Measurements from ENCODE around the gene CYSRT1. TPM values are rescaled to one million over a fixed set of nuclear protein-coding genes. Genes with fewer than 3 reads are reported as not detected.

CYSRT1 gene
- polyA plus RNA-seq, 3 donors, result 0.17 TPM; not detected in 2

DNA sequence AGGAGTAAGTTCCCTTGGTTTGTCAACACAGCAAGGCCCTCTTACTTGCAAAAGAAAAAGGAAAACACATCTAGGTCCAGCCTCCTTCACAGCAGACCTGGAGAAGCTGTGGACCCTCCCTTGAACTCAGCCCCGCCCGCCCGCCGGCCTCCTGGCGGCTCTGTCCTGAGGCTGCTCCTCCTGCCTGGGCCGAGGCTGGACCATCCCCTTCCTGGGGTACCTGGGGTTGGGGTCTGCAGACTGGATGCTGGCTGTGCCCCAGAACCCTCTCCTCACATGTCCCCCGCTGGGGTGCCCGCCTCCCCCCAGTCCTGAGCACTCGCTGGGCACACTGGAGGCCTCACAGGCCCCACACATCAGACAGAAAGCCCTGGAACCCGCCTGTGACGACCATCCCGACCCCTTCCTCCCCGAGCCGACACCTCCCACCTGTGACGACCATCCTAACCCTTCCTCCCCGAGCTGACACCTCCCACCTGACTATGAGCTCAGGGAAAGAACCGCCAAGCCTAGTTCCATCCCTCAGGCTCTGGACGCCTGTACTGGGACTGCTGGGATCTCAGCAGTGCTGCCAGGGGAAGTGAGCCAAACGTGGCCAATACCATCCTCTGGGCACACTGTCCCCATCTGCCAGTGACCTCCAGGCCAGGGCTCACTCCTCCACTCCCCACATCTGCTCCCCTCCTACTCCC lies 45.9 kb upstream of the CYSRT1 start:
- H3K4me3 Mint-ChIP-seq, result no peak overlapping the region
- Histone ChIP-seq H2AFZ (ENCODE audit: insufficient read depth, low read depth, low read length, poor library complexity, severe bottlenecking) (no peak overlapping the region), H3K4me2 (replicated peaks; ENCODE audit: extremely low read depth, low read length, poor library complexity, severe bottlenecking) (no peak overlapping the region), H3K79me2 (ENCODE audit: insufficient read depth, low read length) (no peaks in the 10 kb centered on the region), H3K9me3 (replicated peaks in 1 of 2; ENCODE audit: control insufficient read depth in 1 of 2, insufficient read depth in 1 of 2, low read length in 2 of 2) (no peaks in the 10 kb centered on the region), H4K20me1 (ENCODE audit: insufficient read depth, low read length) (no peaks in the 10 kb centered on the region), H3K9ac (ENCODE audit: insufficient read depth, low read length, poor library complexity, severe bottlenecking) (no peak overlapping the region), H3K4me1 (ENCODE audit: control insufficient read depth in 1 of 2, insufficient read depth in 2 of 2, low read length in 2 of 2) (no peaks in the 10 kb centered on the region), H3K27ac (ENCODE audit: low read depth in 1 of 2, low read length in 2 of 2) (no peak overlapping the region), H3K27me3 (ENCODE audit: control insufficient read depth in 2 of 2, insufficient read depth in 2 of 2, low read length in 2 of 2) (peaks cover 0 to 4% of the 10 kb centered on the region in 2 donors), H3K36me3 (replicated peaks in 1 of 2; ENCODE audit: control insufficient read depth in 1 of 2, insufficient read depth in 2 of 2, low read length in 2 of 2) (peaks cover 65 to 69% of the 10 kb centered on the region in 2 donors), H3K4me3 (replicated peaks in 1 of 3; ENCODE audit: low read depth in 2 of 3, low read length in 3 of 3) (no peak overlapping the region)
- peak overlapping the region in 3 of 7 donors; percentile 24 to 53 (median 44) for H3K27ac Mint-ChIP-seq
- H3K27me3 Mint-ChIP-seq (ENCODE audit: low read depth in 3 of 3), result peaks cover 1 to 8% (median 8%) of the 10 kb centered on the region in 3 donors
- TF ChIP-seq, protein P1, sequence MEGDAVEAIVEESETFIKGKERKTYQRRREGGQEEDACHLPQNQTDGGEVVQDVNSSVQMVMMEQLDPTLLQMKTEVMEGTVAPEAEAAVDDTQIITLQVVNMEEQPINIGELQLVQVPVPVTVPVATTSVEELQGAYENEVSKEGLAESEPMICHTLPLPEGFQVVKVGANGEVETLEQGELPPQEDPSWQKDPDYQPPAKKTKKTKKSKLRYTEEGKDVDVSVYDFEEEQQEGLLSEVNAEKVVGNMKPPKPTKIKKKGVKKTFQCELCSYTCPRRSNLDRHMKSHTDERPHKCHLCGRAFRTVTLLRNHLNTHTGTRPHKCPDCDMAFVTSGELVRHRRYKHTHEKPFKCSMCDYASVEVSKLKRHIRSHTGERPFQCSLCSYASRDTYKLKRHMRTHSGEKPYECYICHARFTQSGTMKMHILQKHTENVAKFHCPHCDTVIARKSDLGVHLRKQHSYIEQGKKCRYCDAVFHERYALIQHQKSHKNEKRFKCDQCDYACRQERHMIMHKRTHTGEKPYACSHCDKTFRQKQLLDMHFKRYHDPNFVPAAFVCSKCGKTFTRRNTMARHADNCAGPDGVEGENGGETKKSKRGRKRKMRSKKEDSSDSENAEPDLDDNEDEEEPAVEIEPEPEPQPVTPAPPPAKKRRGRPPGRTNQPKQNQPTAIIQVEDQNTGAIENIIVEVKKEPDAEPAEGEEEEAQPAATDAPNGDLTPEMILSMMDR (IDR thresholded peaks at IDR 0.05), result no peak
- no peaks in the 10 kb centered on the region for H3K4me1 Mint-ChIP-seq
- DNase-seq, result no peak
- no peaks in the 10 kb centered on the region for H3K9me3 Mint-ChIP-seq
- 95% methylated on average over 14 of the region's 19 CpGs for WGBS (ENCODE audit: insufficient coverage)
- intact Hi-C loops (cut with micrococcal nuclease), result no loop called here
- H3K36me3 Mint-ChIP-seq, result peaks cover 48 to 63% of the 10 kb centered on the region in 2 donors

DNA sequence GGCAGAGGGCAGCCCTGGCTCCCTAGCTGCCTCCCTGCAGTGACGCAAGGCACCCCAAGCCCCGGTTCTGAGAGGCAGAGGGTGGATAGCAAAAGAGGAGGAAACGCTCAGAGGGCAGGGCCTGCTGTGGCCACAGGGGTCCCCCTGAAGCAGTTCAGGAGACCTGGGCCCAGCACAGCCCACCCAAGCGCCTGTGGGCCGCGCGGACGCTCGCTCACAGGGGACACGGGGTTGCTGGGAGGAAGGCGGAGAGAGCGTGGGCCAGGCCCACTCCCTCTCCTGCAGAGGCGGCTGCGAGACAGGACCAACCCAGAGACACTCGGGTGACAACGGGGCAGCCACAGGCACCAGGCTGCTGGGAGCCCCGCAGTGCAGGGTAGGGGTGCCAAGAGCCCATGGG lies 45.2 kb upstream of the CYSRT1 start:
- no peaks in the 10 kb centered on the region for H3K4me1 Mint-ChIP-seq
- peaks cover 71 to 76% of the 10 kb centered on the region in 2 donors for H3K36me3 ChIP-seq (replicated peaks in 1 of 2; ENCODE audit: control insufficient read depth in 1 of 2, insufficient read depth in 2 of 2, low read length in 2 of 2)

More for the DNA sequence above, 45.2 kb upstream of the CYSRT1 start:
- TF ChIP-seq, protein P1 (IDR thresholded peaks at IDR 0.05), result no peak
- Histone ChIP-seq H3K27me3 (ENCODE audit: control insufficient read depth in 2 of 2, insufficient read depth in 2 of 2, low read length in 2 of 2) (peaks cover 0 to 4% of the 10 kb centered on the region in 2 donors), H3K9me3 (replicated peaks in 1 of 2; ENCODE audit: control insufficient read depth in 1 of 2, insufficient read depth in 1 of 2, low read length in 2 of 2) (no peaks in the 10 kb centered on the region), H2AFZ (ENCODE audit: insufficient read depth, low read depth, low read length, poor library complexity, severe bottlenecking) (no peak overlapping the region), H3K4me3 (replicated peaks in 1 of 3; ENCODE audit: low read depth in 2 of 3, low read length in 3 of 3) (no peak overlapping the region), H3K4me2 (replicated peaks; ENCODE audit: extremely low read depth, low read length, poor library complexity, severe bottlenecking) (no peak overlapping the region), H3K9ac (ENCODE audit: insufficient read depth, low read length, poor library complexity, severe bottlenecking) (no peak overlapping the region), H3K27ac (ENCODE audit: low read depth in 1 of 2, low read length in 2 of 2) (no peak overlapping the region), H3K4me1 (ENCODE audit: control insufficient read depth in 1 of 2, insufficient read depth in 2 of 2, low read length in 2 of 2) (no peaks in the 10 kb centered on the region), H3K79me2 (ENCODE audit: insufficient read depth, low read length) (no peaks in the 10 kb centered on the region), H4K20me1 (ENCODE audit: insufficient read depth, low read length) (no peaks in the 10 kb centered on the region)
- intact Hi-C loops (cut with micrococcal nuclease), result loop anchor here in 1 of 2 donors (5.0 kb wide), 1 partner anchor 62 kb away; no protein-coding TSS in a partner anchor
- peaks cover 1 to 7% (median 4%) of the 10 kb centered on the region in 3 donors for H3K27me3 Mint-ChIP-seq (ENCODE audit: low read depth in 3 of 3)
- H3K9me3 Mint-ChIP-seq, result no peaks in the 10 kb centered on the region
- H3K4me3 Mint-ChIP-seq, result no peak overlapping the region
- WGBS (ENCODE audit: insufficient coverage), result 98% methylated on average over 12 of the region's 17 CpGs
- no peak overlapping the region for H3K27ac Mint-ChIP-seq
- DNase-seq, result no peak
- peaks cover 54 to 70% of the 10 kb centered on the region in 2 donors for H3K36me3 Mint-ChIP-seq
